22Rv1 (cell line): ENCODE data around the gene SLC5A1.

Source experiments
- ZFX ChIP-seq: fragments of 450-650 bp; IDR thresholded peaks from 2 replicates; pipeline ENCODE4 v1.6.1; 2017; ENCODE audit warnings: antibody characterized with exemption, borderline replicate concordance
- TF ChIP-seq, protein P1 (sequence below): fragments of 450-650 bp; IDR thresholded peaks from 2 replicates; pipeline ENCODE4 v1.5.1; 2017; ENCODE audit warnings: mild to moderate bottlenecking

GRCh38 chr22:31995807-31996206, 47.3 kb upstream of the SLC5A1 start:
- TF ChIP-seq, protein P1, sequence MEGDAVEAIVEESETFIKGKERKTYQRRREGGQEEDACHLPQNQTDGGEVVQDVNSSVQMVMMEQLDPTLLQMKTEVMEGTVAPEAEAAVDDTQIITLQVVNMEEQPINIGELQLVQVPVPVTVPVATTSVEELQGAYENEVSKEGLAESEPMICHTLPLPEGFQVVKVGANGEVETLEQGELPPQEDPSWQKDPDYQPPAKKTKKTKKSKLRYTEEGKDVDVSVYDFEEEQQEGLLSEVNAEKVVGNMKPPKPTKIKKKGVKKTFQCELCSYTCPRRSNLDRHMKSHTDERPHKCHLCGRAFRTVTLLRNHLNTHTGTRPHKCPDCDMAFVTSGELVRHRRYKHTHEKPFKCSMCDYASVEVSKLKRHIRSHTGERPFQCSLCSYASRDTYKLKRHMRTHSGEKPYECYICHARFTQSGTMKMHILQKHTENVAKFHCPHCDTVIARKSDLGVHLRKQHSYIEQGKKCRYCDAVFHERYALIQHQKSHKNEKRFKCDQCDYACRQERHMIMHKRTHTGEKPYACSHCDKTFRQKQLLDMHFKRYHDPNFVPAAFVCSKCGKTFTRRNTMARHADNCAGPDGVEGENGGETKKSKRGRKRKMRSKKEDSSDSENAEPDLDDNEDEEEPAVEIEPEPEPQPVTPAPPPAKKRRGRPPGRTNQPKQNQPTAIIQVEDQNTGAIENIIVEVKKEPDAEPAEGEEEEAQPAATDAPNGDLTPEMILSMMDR, result no peak
- TF ChIP-seq ZFX, result no peak
